PC-3 (cell line): Measurements from ENCODE around the gene HNRNPF.

Source experiments
- CTCF ChIP-seq: fragments of 300-600 bp; sonication (generic); conservative IDR thresholded peaks from 2 replicates; pipeline ENCODE4 v1.5.1; 2017; ENCODE audit warnings: antibody characterized with exemption, low read depth, mild to moderate bottlenecking, low read length
- EZH2 ChIP-seq: fragments of 300-600 bp; sonication (generic); IDR thresholded peaks from one replicate; pipeline ENCODE4 v1.6.1; 2017; ENCODE audit warnings: antibody characterized with exemption, mild to moderate bottlenecking, low read length; ENCODE audit not compliant: unreplicated experiment

DNA sequence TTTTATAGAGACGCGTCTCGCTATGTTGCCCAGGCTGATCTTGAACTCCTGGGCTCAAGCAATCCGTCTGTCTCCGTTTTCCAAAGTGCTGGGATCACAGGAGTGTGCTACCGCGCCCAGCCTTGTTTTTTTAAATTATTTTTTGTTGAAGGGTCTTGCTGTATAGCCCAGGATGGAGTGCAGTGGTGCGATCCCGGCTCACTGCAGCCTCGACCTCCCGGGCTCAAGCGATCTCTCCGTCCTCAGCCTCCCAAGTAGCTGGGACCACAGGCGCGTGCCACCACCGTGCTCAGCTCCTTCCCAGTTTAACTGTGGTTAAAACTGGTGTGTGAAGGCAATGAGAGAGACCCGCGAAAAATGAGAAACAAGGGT is 11.0 kb upstream of the HNRNPF start:
- TF ChIP-seq CTCF (no peak), EZH2 (no peak)
